Retinal pigment epithelial cell (primary cell): ENCODE measurements around the gene LMF1.
"Not testable (repeated sequence)": the region's sequence is repeated elsewhere in the genome, so short reads cannot be mapped to it uniquely, and the experiment has no call there.

Source experiments
- DNase-seq: peaks from one replicate; pipeline ENCODE4 v3.0.0-alpha.2; 2010; ENCODE audit warnings: low read depth
- H3K4me3 ChIP-seq: 2 replicates; pipeline ENCODE4 v1.5.1; 2011; ENCODE audit warnings: mild to moderate bottlenecking, low read length, control low read depth, moderate library complexity
- CTCF ChIP-seq: conservative IDR thresholded peaks from 2 replicates; pipeline ENCODE4 v1.5.1; 2011; ENCODE audit warnings: low read depth, low read length, control low read depth, inconsistent platforms

The LMF1 gene

GRCh38 chr16:866252-866896 is 104.4 kb downstream of the LMF1 start:
- H3K4me3 ChIP-seq = no peak overlapping the region
- TF ChIP-seq CTCF = no peak
- no peak for DNase-seq

- TF ChIP-seq CTCF = no peak
- DNase-seq = no peak
- H3K4me3 ChIP-seq = no peak overlapping the region
These were observed 105.8 kb downstream of the LMF1 start for GRCh38 chr16:865026-865425.

GRCh38 chr16:861446-861845 is 109.3 kb downstream of the LMF1 start:
- no peak overlapping the region for H3K4me3 ChIP-seq
- no peak for DNase-seq
- no peak for TF ChIP-seq CTCF

- TF ChIP-seq CTCF = no peak
- DNase-seq = no peak
- no peak overlapping the region for H3K4me3 ChIP-seq
These were observed 109.9 kb downstream of the LMF1 start for GRCh38 chr16:860891-861290.

- not testable (repeated sequence) for H3K4me3 ChIP-seq, DNase-seq
These were observed 111.8 kb downstream of the LMF1 start for GRCh38 chr16:858971-859370.

GRCh38 chr16:858441-858840 is 112.3 kb downstream of the LMF1 start:
- not testable (repeated sequence) for H3K4me3 ChIP-seq, DNase-seq

- no peak overlapping the region for H3K4me3 ChIP-seq
- no peak for DNase-seq
- no peak for TF ChIP-seq CTCF
These were observed 114.0 kb downstream of the LMF1 start for GRCh38 chr16:856811-857210.

- TF ChIP-seq CTCF = no peak
- no peak for DNase-seq
- H3K4me3 ChIP-seq = no peak overlapping the region
These were observed 114.7 kb downstream of the LMF1 start for GRCh38 chr16:856101-856500.
